NOMO-1 treated with DMSO at 0.1 percent for 48 hours (cell line): ENCODE results near the gene TVP23A.

Experiments
- DNase-seq: peaks from one replicate; lab custom pipeline; 2025; ENCODE audit not compliant: unreplicated experiment; lab: John Stamatoyannopoulos, UW

Gene TVP23A

GRCh38 chr16:10817963-10818941 is at the start of gene TVP23A:
Gene TVP23A, minus strand, starts transcription at chr16:10818794. Its CDS starts 301 bp downstream, at chr16:10818493.
- DNase-seq: no peak

DNA sequence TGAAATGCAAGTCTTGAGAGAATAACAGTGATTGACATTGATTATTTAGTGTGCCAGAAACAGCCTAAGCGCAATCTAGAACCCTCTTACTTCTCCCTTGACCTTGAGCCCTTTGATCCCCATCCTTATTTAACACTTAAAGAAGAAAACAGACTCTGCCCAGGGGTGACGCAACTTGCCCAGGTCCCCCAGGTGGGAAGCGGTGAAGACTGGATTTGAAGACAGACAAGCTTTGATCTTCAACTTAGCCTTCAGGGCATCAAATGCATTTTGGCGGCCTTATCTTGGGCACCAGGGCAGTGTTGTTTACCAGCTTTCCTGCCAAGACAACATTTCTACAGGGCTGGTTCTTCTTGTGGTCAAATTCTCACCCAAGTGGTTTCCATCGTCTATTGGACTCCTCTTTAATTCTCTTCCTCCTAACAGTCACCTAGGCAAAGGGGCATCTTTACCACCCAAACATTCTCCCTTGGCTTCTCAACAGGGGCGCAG is 49.6 kb upstream of the TVP23A start:
- peak; percentile 78 for DNase-seq

- no peak for DNase-seq
These were observed 48.6 kb upstream of the TVP23A start for GRCh38 chr16:10867199-10867598.

GRCh38 chr16:10865991-10866966 is 47.7 kb upstream of the TVP23A start:
- DNase-seq: no peak

DNA sequence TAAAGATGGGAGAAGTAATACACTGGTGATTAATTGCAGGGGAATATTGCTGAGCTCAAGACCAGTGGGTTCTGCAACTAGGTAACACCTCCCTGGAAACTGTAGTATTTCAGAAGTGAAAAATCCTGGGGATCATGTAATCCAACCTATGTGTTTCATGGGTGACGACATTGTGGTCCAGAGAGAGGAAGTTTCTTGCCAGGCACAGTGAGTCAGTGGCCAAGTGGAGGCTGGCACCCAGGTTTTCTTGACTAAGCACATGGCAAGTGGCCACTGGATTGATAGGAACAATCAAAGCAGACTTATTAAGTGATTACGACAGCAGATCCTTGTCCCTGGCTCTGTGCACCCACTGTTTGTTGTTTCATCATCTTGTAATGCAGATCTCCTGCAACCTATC is 43.8 kb upstream of the TVP23A start:
- peak; percentile 83 for DNase-seq

DNA sequence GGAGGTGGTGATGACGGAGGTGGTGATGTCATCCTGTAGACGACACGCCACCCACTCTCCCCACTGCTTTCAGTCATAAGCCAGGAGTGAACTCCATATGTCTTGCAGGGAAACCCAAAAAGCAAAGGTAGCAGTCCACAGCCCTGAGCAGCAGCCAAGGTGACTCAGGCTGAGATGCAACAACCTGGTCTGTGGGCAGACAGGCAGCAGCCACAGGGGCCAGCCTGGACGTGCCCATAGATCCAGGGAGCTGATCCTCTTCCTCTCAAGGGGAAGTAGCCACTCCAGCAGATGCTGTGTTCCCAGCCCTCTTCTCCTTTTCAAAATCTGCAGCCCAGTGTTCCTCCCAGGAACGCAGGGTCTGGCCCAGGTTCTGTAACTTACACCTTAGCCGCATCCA is 41.1 kb upstream of the TVP23A start:
- no peak for DNase-seq

- no peak for DNase-seq
These were observed 40.4 kb upstream of the TVP23A start for GRCh38 chr16:10859020-10859419.

DNA sequence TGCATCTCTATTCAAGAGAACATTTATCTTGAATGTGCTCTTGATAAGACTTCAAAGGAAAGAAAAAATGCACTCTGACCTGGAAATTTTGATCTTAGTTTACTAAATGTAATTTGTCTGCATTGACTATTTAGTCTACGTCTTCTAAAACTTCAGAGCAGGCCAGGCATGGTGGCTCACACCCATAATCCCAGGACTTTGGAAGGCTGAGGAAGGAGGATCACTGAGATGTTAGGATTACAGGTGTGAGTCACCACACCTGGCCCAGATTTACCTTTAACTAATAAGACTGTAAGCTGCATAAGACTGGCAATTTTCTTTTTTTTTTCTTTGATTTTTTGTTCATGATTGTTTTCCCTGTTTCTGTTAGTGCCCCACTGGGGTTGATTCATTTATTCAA is 39.6 kb upstream of the TVP23A start:
- DNase-seq: no peak

- DNase-seq: no peak
These were observed 37.4 kb upstream of the TVP23A start for GRCh38 chr16:10856042-10856441.

DNA sequence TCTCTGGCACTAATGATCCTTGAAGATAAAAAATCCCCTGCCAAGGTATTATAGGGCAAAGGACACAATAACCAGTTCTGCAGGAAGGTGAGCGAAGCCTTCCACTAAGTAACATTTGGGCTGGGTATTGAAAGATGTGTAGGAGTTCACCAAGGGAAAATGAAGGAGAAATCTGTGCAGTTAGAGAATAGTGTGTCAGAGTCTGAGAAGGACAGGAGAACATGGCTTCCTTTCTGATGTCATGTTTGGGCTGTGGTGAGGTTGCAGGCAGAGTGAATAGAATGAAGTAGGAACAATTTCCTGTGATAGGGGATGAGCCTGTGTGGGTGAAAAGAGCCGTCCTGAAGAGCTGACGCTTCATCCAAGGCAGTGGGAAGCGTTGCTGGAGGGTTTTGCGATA is 34.4 kb upstream of the TVP23A start:
- no peak for DNase-seq

- DNase-seq: peak; percentile 27
These were observed 33.7 kb upstream of the TVP23A start for GRCh38 chr16:10852286-10852685.

GRCh38 chr16:10851512-10851911 is 32.9 kb upstream of the TVP23A start:
- DNase-seq: no peak

GRCh38 chr16:10850478-10850850 is 31.9 kb upstream of the TVP23A start:
- peak; percentile 4 for DNase-seq

DNA sequence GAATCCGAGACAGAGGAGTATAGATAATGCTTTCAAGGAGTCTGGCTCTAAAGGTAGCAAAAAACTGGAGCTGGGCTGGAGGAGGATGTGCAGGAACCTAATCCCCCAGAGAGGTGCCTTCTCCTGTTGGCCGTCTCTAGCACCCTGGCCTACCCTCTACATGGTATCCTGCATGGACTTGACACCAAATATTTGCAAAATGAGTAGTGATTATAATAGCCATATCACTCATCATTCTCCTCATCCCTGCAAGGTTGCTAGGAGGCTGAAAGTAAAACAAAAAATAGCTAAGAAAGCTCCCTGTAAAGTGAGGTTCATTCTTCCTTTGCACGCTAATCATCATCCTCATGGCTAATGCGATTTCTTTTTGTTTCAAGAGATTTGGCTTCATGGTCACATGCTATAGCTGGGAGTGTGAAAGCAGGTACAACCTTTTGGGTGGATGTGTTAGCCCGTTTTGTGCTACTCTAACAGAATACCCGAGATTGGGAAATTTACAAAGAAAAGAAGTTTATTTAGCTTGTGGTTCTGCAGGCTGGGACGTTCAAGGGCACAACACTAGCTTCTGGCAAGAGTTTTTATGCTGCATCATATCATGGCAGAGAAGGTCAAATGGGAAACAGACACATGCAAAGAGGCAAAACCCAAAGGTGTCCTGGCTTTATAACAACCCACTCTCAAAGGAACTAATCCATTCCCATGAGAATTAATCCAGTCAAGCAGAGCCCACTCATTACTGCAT is 31.3 kb upstream of the TVP23A start:
- no peak for DNase-seq

- DNase-seq: no peak
These were observed 28.6 kb upstream of the TVP23A start for GRCh38 chr16:10847176-10847575.

DNA sequence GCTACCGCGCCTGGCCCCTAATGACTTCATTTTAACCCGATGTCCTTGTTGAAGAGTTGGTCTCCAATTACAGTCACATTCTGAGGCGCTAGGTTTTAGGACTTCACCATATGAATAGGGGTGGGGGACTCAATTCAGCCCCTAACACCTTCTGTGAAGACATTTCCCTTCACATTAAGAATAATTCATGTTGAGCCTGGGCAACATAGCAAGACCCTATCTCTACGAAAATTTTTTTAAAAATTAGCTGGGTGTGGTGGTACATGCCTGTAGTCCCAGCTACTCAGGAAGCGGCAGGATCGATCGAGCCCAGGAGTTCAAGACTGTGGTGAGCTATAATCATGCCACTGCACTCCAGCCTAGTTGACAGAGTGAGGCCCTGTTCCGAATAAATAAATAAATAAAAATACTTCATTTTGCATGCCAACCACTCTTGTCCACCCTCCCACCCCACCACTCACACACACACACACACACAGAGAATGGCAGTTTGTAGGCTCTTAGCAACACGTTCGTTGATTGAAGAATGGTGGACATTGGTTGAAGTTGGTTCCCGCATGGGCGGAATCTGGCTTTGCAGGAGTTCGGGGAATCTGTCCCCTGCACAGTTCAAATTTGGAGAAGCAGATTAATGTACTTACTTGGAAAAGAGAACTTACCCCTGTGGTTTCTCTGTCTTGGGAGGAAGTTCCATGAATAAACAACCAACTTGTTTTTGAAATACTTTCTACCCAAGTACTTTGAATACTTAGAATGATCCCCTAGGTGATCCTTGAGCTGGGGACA is 27.8 kb upstream of the TVP23A start:
- DNase-seq: peak; percentile 65

DNA sequence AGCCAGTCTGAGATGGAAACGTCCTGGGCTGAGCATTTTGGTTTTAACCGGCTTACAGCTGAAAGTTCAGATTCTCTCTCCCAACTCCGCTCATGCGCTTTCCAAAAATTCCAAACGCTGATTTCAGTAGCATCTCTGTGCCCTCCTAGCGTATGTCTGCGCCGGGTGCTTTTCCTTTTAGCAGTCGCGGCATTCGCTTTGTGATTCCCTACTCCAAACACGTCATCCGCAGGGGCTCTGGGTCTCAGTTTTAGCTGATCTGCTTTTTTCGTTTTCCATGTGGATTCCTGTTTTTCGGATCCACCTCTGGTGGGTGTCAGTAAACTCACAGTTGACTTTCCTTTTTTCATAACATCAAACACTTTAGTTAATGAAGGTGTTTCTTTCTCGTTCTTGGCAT is 22.1 kb upstream of the TVP23A start:
- no peak for DNase-seq

DNA sequence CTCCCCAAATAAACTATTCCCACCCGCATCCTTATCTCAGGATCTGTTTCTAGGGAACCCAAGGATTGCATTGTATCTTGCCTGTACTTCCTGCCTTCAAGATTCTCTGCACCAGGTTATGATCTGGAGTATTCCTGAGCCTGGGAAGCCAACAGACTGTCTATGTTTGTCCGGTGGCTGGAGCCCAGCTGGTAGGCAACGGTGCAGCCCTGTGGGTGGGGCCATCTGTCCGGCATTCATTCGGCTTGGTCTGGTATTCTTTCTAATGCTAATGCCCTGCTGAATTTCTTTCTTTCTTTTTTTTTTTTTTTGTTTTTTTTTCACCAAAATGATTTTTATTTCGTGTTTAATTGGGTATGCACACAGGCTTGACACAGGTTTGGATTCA is 20.7 kb upstream of the TVP23A start:
- no peak for DNase-seq

DNA sequence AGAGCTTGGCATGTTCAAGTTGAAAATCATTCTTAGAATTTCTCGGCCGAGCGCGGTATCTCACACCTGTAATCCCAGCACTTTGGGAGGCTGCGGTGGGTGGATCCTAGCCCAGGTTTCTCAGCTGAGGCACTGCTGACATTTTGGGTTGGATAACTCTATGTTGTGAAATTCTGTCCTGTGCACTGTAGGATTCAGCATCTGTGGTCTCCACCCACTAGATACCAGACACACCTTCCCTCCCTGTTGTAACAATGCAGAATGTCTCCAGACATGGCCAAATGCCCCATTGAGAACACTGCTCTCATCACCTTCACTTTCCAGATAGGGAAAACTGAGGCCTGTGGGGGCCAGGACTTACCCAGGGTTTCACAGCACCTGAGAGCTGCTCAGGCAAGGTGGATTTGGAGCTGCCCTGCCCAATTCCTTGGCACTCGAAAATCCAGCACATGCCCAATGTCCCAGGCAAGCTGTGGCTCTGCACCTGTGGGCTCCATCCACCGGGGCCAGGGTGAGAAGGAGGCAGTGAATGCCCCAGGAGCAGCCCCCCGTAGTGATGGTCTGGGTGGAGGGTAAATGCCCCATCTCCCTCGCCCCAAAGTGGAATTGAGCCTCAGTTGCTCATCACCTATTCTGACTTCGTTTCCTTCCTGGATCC is 20.2 kb upstream of the TVP23A start:
- DNase-seq: no peak
